Measurements from ENCODE around the gene SDHA. TPM values are rescaled to one million over a fixed set of nuclear protein-coding genes. Genes with fewer than 3 reads are reported as not detected.

SDHA gene
- total RNA-seq, 1 experiment from 2014 or later = 140 TPM

GRCh38 chr5:181566-181965 is 36.6 kb upstream of the SDHA start:
- H3K4me3 ChIP-seq (ENCODE audit: low read depth, low read length) = no peak overlapping the region
- POLR2A ChIA-PET = no interaction called here
- peaks cover 4% of the 10 kb centered on the region for H3K27me3 Mint-ChIP-seq (ENCODE audit: insufficient read depth, unreplicated experiment)
- CTCF ChIA-PET = no interaction called here
- DNase-seq = no peak
- peaks cover 3% of the 10 kb centered on the region; the same call in 1 of the 2 replicates for H3K4me1 ChIP-seq
- H3K9me3 Mint-ChIP-seq (ENCODE audit: unreplicated experiment) = no peaks in the 10 kb centered on the region
- H3K4me1 Mint-ChIP-seq (ENCODE audit: low read depth, unreplicated experiment) = peaks cover 8% of the 10 kb centered on the region
- H3K4me3 Mint-ChIP-seq (ENCODE audit: unreplicated experiment) = no peak overlapping the region
- H3K36me3 ChIP-seq (ENCODE audit: control insufficient read depth, insufficient read depth, low read length) = no peaks in the 10 kb centered on the region
- H3K36me3 Mint-ChIP-seq (ENCODE audit: insufficient read depth, unreplicated experiment) = peaks cover 11% of the 10 kb centered on the region
- no TSS peak for BruUV-seq (replicated peaks)
- intact Hi-C loops (cut with micrococcal nuclease; ENCODE audit: unreplicated experiment) = no loop called here
- TF ChIP-seq CTCF (IDR thresholded peaks at IDR 0.05; ENCODE audit: insufficient read depth in 1 of 2, low read depth in 1 of 2, low read length in 1 of 2, severe bottlenecking in 1 of 2, unreplicated experiment in 1 of 2) = no peak
- no peak overlapping the region for H3K27ac Mint-ChIP-seq (ENCODE audit: unreplicated experiment)
- no peaks in the 10 kb centered on the region for H3K27me3 ChIP-seq (replicated peaks; ENCODE audit: control insufficient read depth, insufficient read depth, low read length)
- no peaks in the 10 kb centered on the region for H3K9me3 ChIP-seq

GRCh38 chr5:182126-182525 is 36.0 kb upstream of the SDHA start:
- TF ChIP-seq CTCF (IDR thresholded peaks at IDR 0.05; ENCODE audit: insufficient read depth in 1 of 2, low read depth in 1 of 2, low read length in 1 of 2, severe bottlenecking in 1 of 2, unreplicated experiment in 1 of 2) = no peak
- no peaks in the 10 kb centered on the region for H3K9me3 ChIP-seq
- H3K4me3 ChIP-seq (ENCODE audit: low read depth, low read length) = no peak overlapping the region
- H3K36me3 ChIP-seq (ENCODE audit: control insufficient read depth, insufficient read depth, low read length) = no peaks in the 10 kb centered on the region
- Mint-ChIP-seq H3K4me3 (ENCODE audit: unreplicated experiment) (no peak overlapping the region), H3K9me3 (ENCODE audit: unreplicated experiment) (no peaks in the 10 kb centered on the region), H3K36me3 (ENCODE audit: insufficient read depth, unreplicated experiment) (peaks cover 8% of the 10 kb centered on the region), H3K27me3 (ENCODE audit: insufficient read depth, unreplicated experiment) (peaks cover 4% of the 10 kb centered on the region), H3K4me1 (ENCODE audit: low read depth, unreplicated experiment) (peaks cover 2% of the 10 kb centered on the region), H3K27ac (ENCODE audit: unreplicated experiment) (no peak overlapping the region)
- H3K4me1 ChIP-seq = no peaks in the 10 kb centered on the region
- ChIA-PET CTCF (no interaction called here), POLR2A (no interaction called here)
- intact Hi-C loops (cut with micrococcal nuclease; ENCODE audit: unreplicated experiment) = no loop called here
- no peak for DNase-seq
- no TSS peak for BruUV-seq (replicated peaks)
- no peaks in the 10 kb centered on the region for H3K27me3 ChIP-seq (replicated peaks; ENCODE audit: control insufficient read depth, insufficient read depth, low read length)

- no peak overlapping the region for H3K4me3 ChIP-seq (ENCODE audit: low read depth, low read length)
- no peak overlapping the region for H3K27ac Mint-ChIP-seq (ENCODE audit: unreplicated experiment)
- H3K36me3 Mint-ChIP-seq (ENCODE audit: insufficient read depth, unreplicated experiment) = peaks cover 11% of the 10 kb centered on the region
- H3K27me3 Mint-ChIP-seq (ENCODE audit: insufficient read depth, unreplicated experiment) = peaks cover 4% of the 10 kb centered on the region
- POLR2A ChIA-PET = no interaction called here
- no peak for DNase-seq
- intact Hi-C loops (cut with micrococcal nuclease; ENCODE audit: unreplicated experiment) = no loop called here
- no TSS peak for BruUV-seq (replicated peaks)
- H3K36me3 ChIP-seq (ENCODE audit: control insufficient read depth, insufficient read depth, low read length) = no peaks in the 10 kb centered on the region
- CTCF ChIA-PET = no interaction called here
- no peaks in the 10 kb centered on the region for H3K9me3 Mint-ChIP-seq (ENCODE audit: unreplicated experiment)
- H3K4me1 ChIP-seq = no peaks in the 10 kb centered on the region
- no peaks in the 10 kb centered on the region for H3K4me1 Mint-ChIP-seq (ENCODE audit: low read depth, unreplicated experiment)
- no peaks in the 10 kb centered on the region for H3K27me3 ChIP-seq (replicated peaks; ENCODE audit: control insufficient read depth, insufficient read depth, low read length)
- no peaks in the 10 kb centered on the region for H3K9me3 ChIP-seq
- TF ChIP-seq CTCF (IDR thresholded peaks at IDR 0.05; ENCODE audit: insufficient read depth in 1 of 2, low read depth in 1 of 2, low read length in 1 of 2, severe bottlenecking in 1 of 2, unreplicated experiment in 1 of 2) = no peak
- no peak overlapping the region for H3K4me3 Mint-ChIP-seq (ENCODE audit: unreplicated experiment)
Measured at GRCh38 chr5:184471-184870, 33.6 kb upstream of the SDHA start.

Data from Caco-2 (cell line).